Neural cell (in vitro differentiated cells): ENCODE measurements around the gene HHATL. TPM values are rescaled to one million over a fixed set of nuclear protein-coding genes. Genes with fewer than 3 reads are reported as not detected.

Experiments used
- H2AFZ ChIP-seq: fragments of 200-600, 300-800 bp; sonication (generic), shearing (Covaris generic); 2 replicates; pipeline ENCODE4 v1.6.0; 2014; ENCODE audit warnings: low read depth, mild to moderate bottlenecking, antibody characterized with exemption, low read length, moderate library complexity
- H3F3A ChIP-seq: fragments of 200-600 bp; shearing (Covaris generic); 2 replicates; pipeline ENCODE4 v1.6.1; 2016; ENCODE audit warnings: mild to moderate bottlenecking, moderate library complexity, mixed read lengths, antibody characterized with exemption, low read length; ENCODE audit not compliant: insufficient read depth, poor library complexity, severe bottlenecking
- H3K27ac ChIP-seq: fragments of 200-600, 300-800 bp; sonication (generic), shearing (Covaris generic); 2 replicates; pipeline ENCODE4 v1.5.1; 2014; ENCODE audit warnings: mild to moderate bottlenecking, low read length, moderate library complexity
- H3K27me3 ChIP-seq: fragments of 300-800, 200-600 bp; sonication (generic), shearing (Covaris generic); 2 replicates; pipeline ENCODE4 v1.6.0; 2014; ENCODE audit warnings: mild to moderate bottlenecking, low read depth, low read length, moderate library complexity; ENCODE audit not compliant: insufficient read depth
- H3K36me3 ChIP-seq: fragments of 300-800, 200-600 bp; sonication (generic), shearing (Covaris generic); 2 replicates; pipeline ENCODE4 v1.5.1; 2014; ENCODE audit warnings: mild to moderate bottlenecking, antibody characterized with exemption, low read length, moderate library complexity; ENCODE audit not compliant: insufficient read depth
- H3K4me2 ChIP-seq: fragments of 300-800, 200-600 bp; sonication (generic), shearing (Covaris generic); 2 replicates; pipeline ENCODE4 v1.6.0; 2014; ENCODE audit warnings: mild to moderate bottlenecking, low read length
- H3K4me3 ChIP-seq: fragments of 300-800, 200-600 bp; sonication (generic), shearing (Covaris generic); 2 replicates; pipeline ENCODE4 v1.5.1; 2014; ENCODE audit warnings: mild to moderate bottlenecking, low read length, moderate library complexity
- H3K79me2 ChIP-seq: fragments of 200-600 bp; shearing (Covaris generic); replicated peaks from 2 replicates; pipeline ENCODE4 v1.6.0; 2014; ENCODE audit warnings: mild to moderate bottlenecking, low read length, moderate library complexity; ENCODE audit not compliant: insufficient read depth
- H3K9ac ChIP-seq: fragments of 300-800, 200-600 bp; sonication (generic), shearing (Covaris generic); 2 replicates; pipeline ENCODE4 v1.6.1; 2016; ENCODE audit warnings: mild to moderate bottlenecking, low read length, mixed read lengths
- H3K9me2 ChIP-seq: fragments of 200-600 bp; shearing (Covaris generic); 2 replicates; pipeline ENCODE4 v1.6.1; 2016; ENCODE audit warnings: mild to moderate bottlenecking, low read length, mixed read lengths; ENCODE audit not compliant: insufficient read depth
- H3K9me3 ChIP-seq: fragments of 200-600, 300-800 bp; sonication (generic), shearing (Covaris generic); 2 replicates; pipeline ENCODE4 v1.6.1; 2016; ENCODE audit warnings: mild to moderate bottlenecking, mixed run types, low read length, moderate library complexity, mixed read lengths
- H4K20me1 ChIP-seq: fragments of 200-600 bp; shearing (Covaris generic); 2 replicates; pipeline ENCODE4 v1.6.1; 2016; ENCODE audit warnings: mild to moderate bottlenecking, mixed run types; ENCODE audit not compliant: insufficient read depth
- CTCF ChIP-seq: fragments of 450-650 bp; IDR thresholded peaks from 2 replicates; pipeline ENCODE4 v1.5.1; 2014; ENCODE audit warnings: antibody characterized with exemption, mild to moderate bottlenecking, moderate library complexity; ENCODE audit not compliant: poor library complexity, severe bottlenecking
- EP300 ChIP-seq: fragments of 450-650 bp; conservative IDR thresholded peaks from 2 replicates; pipeline ENCODE4 v1.6.1; 2014; ENCODE audit warnings: antibody characterized with exemption, mild to moderate bottlenecking, moderate library complexity; ENCODE audit not compliant: poor library complexity, severe bottlenecking
- EZH2 ChIP-seq: fragments of 200-600, 300-800 bp; shearing (Covaris generic), sonication (generic); IDR thresholded peaks from 2 replicates; pipeline ENCODE4 v1.6.1; 2014; ENCODE audit warnings: antibody characterized with exemption, low read length, borderline replicate concordance, mild to moderate bottlenecking; ENCODE audit not compliant: insufficient read depth, poor library complexity, severe bottlenecking
- MXI1 ChIP-seq: fragments of 450-650 bp; conservative IDR thresholded peaks from 2 replicates; pipeline ENCODE4 v1.6.1; 2014; ENCODE audit warnings: antibody characterized with exemption, mild to moderate bottlenecking; ENCODE audit not compliant: poor library complexity, severe bottlenecking
- POLR2AphosphoS5 ChIP-seq: IDR thresholded peaks from 2 replicates; pipeline ENCODE4 v1.6.1; 2012
- RAD21 ChIP-seq: fragments of 450-650 bp; conservative IDR thresholded peaks from 2 replicates; pipeline ENCODE4 v1.6.1; 2014; ENCODE audit warnings: antibody characterized with exemption, mild to moderate bottlenecking, moderate library complexity
- REST ChIP-seq: IDR thresholded peaks from 2 replicates; pipeline ENCODE4 v1.6.1; 2012; ENCODE audit warnings: borderline replicate concordance
- SMC3 ChIP-seq: fragments of 450-650 bp; conservative IDR thresholded peaks from 2 replicates; pipeline ENCODE4 v1.6.1; 2014; ENCODE audit warnings: antibody characterized with exemption, mild to moderate bottlenecking, moderate library complexity; ENCODE audit not compliant: poor library complexity
- TAF1 ChIP-seq: IDR thresholded peaks from 2 replicates; pipeline ENCODE4 v1.6.1; 2012; ENCODE audit warnings: low read depth
- polyA plus RNA-seq: library from polyadenylated mRNA; depleted of rRNA; stranded (reverse); fragments of >200 nt; gene quantifications from 2 replicates; pipeline ENCODE4 v1.2.3, GENCODE V29; 2014

Gene HHATL
- polyA plus RNA-seq, 1 donor from 2014 or later, result not detected

GRCh38 chr3:42732196-42732828, 29.7 kb upstream of the HHATL start:
- no peaks in the 10 kb centered on the region for H3F3A ChIP-seq
- no peaks in the 10 kb centered on the region for H3K27me3 ChIP-seq
- TF ChIP-seq EP300 (no peak), SMC3 (no peak), POLR2AphosphoS5 (no peak), MXI1 (no peak), REST (no peak), EZH2 (no peak), TAF1 (no peak), RAD21 (no peak), CTCF (no peak)
- H2AFZ ChIP-seq, result no peak overlapping the region
- no peaks in the 10 kb centered on the region for H3K9me3 ChIP-seq
- H3K79me2 ChIP-seq, result no peaks in the 10 kb centered on the region
- H3K9me2 ChIP-seq, result no peaks in the 10 kb centered on the region
- no peak overlapping the region for H3K4me2 ChIP-seq
- H3K4me3 ChIP-seq, result no peak overlapping the region
- no peaks in the 10 kb centered on the region for H3K36me3 ChIP-seq
- no peak overlapping the region for H3K27ac ChIP-seq
- H4K20me1 ChIP-seq, result no peaks in the 10 kb centered on the region
- H3K9ac ChIP-seq, result no peak overlapping the region

GRCh38 chr3:42731476-42732195, 29.0 kb upstream of the HHATL start:
- TF ChIP-seq SMC3, result no peak
- no peak for TF ChIP-seq TAF1
- no peak for TF ChIP-seq EZH2
- Histone ChIP-seq H4K20me1 (no peaks in the 10 kb centered on the region), H3K9me3 (no peaks in the 10 kb centered on the region), H3K4me3 (no peak overlapping the region), H3F3A (no peaks in the 10 kb centered on the region), H3K79me2 (no peaks in the 10 kb centered on the region), H3K4me2 (no peak overlapping the region), H2AFZ (no peak overlapping the region), H3K27ac (no peak overlapping the region), H3K9me2 (no peaks in the 10 kb centered on the region), H3K27me3 (no peaks in the 10 kb centered on the region), H3K36me3 (no peaks in the 10 kb centered on the region), H3K9ac (no peak overlapping the region)
